Activated naive CD4-positive, alpha-beta T cell treated with anti-CD3 and anti-CD28 coated beads, Interleukin-2, amount 50 U/mL, for 24 hours (primary cell): Measurements from ENCODE around the gene ENOX2.
"Not testable (repeated sequence)": the region's sequence is repeated elsewhere in the genome, so short reads cannot be mapped to it uniquely, and the experiment has no call there.

Source experiments
- H3K27ac Mint-ChIP-seq: one replicate; pipeline ENCODE4 v1.8.0; 2021; ENCODE audit warnings: mild to moderate bottlenecking, mixed read lengths
- H3K27me3 Mint-ChIP-seq: one replicate; pipeline ENCODE4 v1.8.0; 2021; ENCODE audit warnings: mixed read lengths
- H3K36me3 Mint-ChIP-seq: one replicate; pipeline ENCODE4 v1.8.0; 2021; ENCODE audit warnings: mixed read lengths
- H3K4me1 Mint-ChIP-seq: one replicate; pipeline ENCODE4 v1.8.0; 2021; ENCODE audit warnings: mixed read lengths
- H3K4me3 Mint-ChIP-seq: one replicate; pipeline ENCODE4 v1.8.0; 2021; ENCODE audit warnings: mild to moderate bottlenecking, mixed read lengths
- H3K9me3 Mint-ChIP-seq: one replicate; pipeline ENCODE4 v1.8.0; 2021; ENCODE audit warnings: mixed read lengths

Gene ENOX2

DNA sequence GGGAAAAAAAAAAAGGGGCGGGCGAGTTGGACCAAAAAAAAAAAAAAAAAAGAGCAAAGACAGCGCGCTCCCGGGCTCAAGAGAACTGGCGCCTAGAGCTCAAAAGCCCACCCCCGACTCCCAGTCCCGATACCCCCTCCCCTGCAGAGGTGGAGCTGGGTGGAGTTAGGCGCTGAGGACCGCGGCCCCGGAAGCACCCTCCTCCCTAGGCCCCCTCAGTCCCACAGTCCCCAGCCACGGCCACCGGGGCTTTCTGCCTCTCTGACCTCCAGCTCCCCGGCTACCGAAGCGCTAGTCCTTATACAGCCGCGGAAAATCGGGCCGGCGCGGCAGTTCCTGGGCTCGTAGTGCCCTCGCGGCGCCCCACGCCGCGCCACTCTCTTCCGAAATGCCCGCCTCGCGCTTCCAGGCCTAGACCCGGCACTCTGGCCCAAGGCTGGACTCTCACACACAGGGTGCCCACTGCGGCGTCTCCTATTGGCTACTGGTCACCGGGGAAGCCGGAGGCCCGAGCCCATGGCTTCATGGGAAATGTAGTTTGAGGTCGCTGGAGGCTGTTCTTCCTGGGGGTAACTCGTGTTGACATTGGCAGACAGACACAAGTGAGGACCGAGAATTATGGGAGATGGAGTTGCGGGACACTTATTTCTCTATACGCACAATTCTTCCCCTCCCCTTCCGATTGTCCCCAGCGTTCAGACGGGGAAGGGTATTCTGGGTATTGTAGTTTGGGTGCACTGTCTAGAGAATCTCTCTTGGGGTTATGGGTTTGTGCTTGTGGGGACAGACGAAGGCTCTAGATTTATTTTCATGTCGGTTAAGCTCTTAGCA is at the start of gene ENOX2:
ENOX2 (minus strand) TSS at position 427 of the 831 bp plus-strand sequence. CDS start 199,993 bp downstream, outside the sequence.
- no peak within 1 kb of the TSS for H3K4me3 Mint-ChIP-seq
- peak within 1 kb of the TSS; percentile 86 for H3K27ac Mint-ChIP-seq
- no peaks in the 10 kb centered on the region for H3K36me3 Mint-ChIP-seq
- H3K27me3 Mint-ChIP-seq: no peaks in the 10 kb centered on the region
- no peaks in the 10 kb centered on the region for H3K9me3 Mint-ChIP-seq
- peaks cover 6% of the 10 kb centered on the region for H3K4me1 Mint-ChIP-seq

- Mint-ChIP-seq H3K27me3 (peaks cover 1% of the 10 kb centered on the region), H3K9me3 (no peaks in the 10 kb centered on the region), H3K4me1 (no peaks in the 10 kb centered on the region), H3K4me3 (no peak overlapping the region), H3K36me3 (peaks cover 2% of the 10 kb centered on the region), H3K27ac (no peak overlapping the region)
These were observed 49.4 kb upstream of the ENOX2 start for GRCh38 chrX:130952266-130953043.

DNA sequence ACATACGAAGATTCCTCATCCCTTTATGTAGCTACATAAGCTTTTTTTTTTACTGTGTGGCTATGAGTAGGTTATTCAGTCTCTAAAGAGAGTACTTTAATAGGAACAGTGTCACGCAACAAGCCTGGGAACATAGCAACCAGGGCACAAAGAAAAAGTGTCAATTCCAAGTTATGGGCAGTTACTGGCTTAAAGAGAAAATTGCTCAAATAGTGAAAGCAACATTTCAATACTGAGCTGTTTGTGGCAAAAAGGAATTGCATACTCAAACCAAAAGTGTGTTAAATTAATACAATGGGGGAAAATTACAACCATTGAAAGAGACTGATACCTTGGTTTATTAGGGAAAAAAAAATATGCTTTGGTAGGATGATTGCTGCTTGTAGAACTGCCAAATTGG is 41.2 kb upstream of the ENOX2 start:
- Mint-ChIP-seq H3K4me1 (no peaks in the 10 kb centered on the region), H3K27me3 (peaks cover 2% of the 10 kb centered on the region), H3K9me3 (no peaks in the 10 kb centered on the region), H3K27ac (no peak overlapping the region), H3K4me3 (no peak overlapping the region), H3K36me3 (no peaks in the 10 kb centered on the region)

DNA sequence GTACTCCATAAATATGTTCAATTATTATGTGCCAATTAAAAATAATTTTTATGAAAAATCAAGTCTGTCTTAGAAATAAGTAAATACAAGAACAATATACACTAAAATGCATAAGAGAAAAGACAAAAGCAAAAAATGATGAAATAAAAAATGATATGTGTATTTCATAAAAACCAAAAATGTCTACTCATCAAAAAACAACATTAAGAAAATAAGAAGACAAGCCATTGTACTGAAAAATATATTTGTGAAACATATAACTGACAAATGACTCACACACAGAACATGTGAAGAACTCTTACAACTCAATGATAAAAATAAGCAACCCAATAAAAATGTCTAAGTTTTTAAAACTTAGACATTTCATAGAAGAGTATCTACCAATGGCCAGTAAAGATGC is 34.1 kb upstream of the ENOX2 start:
- Mint-ChIP-seq H3K4me1 (no peaks in the 10 kb centered on the region), H3K27ac (no peak overlapping the region), H3K4me3 (no peak overlapping the region), H3K36me3 (no peaks in the 10 kb centered on the region), H3K27me3 (peaks cover 1% of the 10 kb centered on the region), H3K9me3 (no peaks in the 10 kb centered on the region)

- Mint-ChIP-seq H3K27me3 (peaks cover 1% of the 10 kb centered on the region), H3K36me3 (no peaks in the 10 kb centered on the region), H3K9me3 (no peaks in the 10 kb centered on the region), H3K4me3 (no peak overlapping the region), H3K4me1 (no peaks in the 10 kb centered on the region), H3K27ac (no peak overlapping the region)
These were observed 30.3 kb upstream of the ENOX2 start for GRCh38 chrX:130933358-130933757.

DNA sequence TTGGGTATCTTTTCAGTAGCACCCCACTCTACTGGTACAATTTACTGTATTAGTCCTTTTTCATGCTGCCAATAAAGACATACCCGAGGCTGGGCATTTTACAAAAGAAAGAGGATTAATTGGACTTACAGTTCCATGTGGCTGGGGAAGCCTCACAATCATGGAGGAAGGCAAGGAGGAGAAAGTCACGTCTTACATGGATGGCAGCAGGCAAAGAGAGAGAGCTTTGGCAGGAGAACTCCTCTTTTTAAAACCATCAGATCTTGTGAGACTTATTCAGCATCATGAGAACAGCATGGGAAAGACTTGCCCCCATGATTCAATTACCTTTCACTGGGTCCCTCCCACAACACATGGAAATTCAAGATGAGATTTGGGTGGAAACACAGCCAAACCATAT is 17.4 kb upstream of the ENOX2 start:
- not testable (repeated sequence) for H3K27ac Mint-ChIP-seq, H3K9me3 Mint-ChIP-seq, H3K4me3 Mint-ChIP-seq, H3K36me3 Mint-ChIP-seq, H3K27me3 Mint-ChIP-seq, H3K4me1 Mint-ChIP-seq

- not testable (repeated sequence) for H3K36me3 Mint-ChIP-seq
These were observed 16.7 kb upstream of the ENOX2 start for GRCh38 chrX:130919676-130920075.

GRCh38 chrX:130918498-130918897 is 15.5 kb upstream of the ENOX2 start:
- H3K27me3 Mint-ChIP-seq, H3K9me3 Mint-ChIP-seq, H3K4me3 Mint-ChIP-seq, H3K36me3 Mint-ChIP-seq, H3K27ac Mint-ChIP-seq, H3K4me1 Mint-ChIP-seq: not testable (repeated sequence)

More at GRCh38 chrX:130919676-130920075, 16.7 kb upstream of the ENOX2 start:
- H3K27me3 Mint-ChIP-seq, H3K27ac Mint-ChIP-seq, H3K4me3 Mint-ChIP-seq, H3K4me1 Mint-ChIP-seq, H3K9me3 Mint-ChIP-seq: not testable (repeated sequence)

- no peaks in the 10 kb centered on the region for H3K36me3 Mint-ChIP-seq
- peaks cover 2% of the 10 kb centered on the region for H3K27me3 Mint-ChIP-seq
- no peaks in the 10 kb centered on the region for H3K9me3 Mint-ChIP-seq
These were observed 13.8 kb upstream of the ENOX2 start for GRCh38 chrX:130916636-130917422.

GRCh38 chrX:130915302-130915701 is 12.3 kb upstream of the ENOX2 start:
- no peaks in the 10 kb centered on the region for H3K9me3 Mint-ChIP-seq
- no peaks in the 10 kb centered on the region for H3K4me1 Mint-ChIP-seq

More at GRCh38 chrX:130916636-130917422, 13.8 kb upstream of the ENOX2 start:
- H3K4me3 Mint-ChIP-seq: no peak overlapping the region
- H3K27ac Mint-ChIP-seq: no peak overlapping the region
- H3K4me1 Mint-ChIP-seq: no peaks in the 10 kb centered on the region

GRCh38 chrX:130909469-130910136 is 6.6 kb upstream of the ENOX2 start:
- no peaks in the 10 kb centered on the region for H3K9me3 Mint-ChIP-seq
- H3K27me3 Mint-ChIP-seq: no peaks in the 10 kb centered on the region
- H3K27ac Mint-ChIP-seq: no peak overlapping the region
- no peak overlapping the region for H3K4me3 Mint-ChIP-seq
- no peaks in the 10 kb centered on the region for H3K4me1 Mint-ChIP-seq
- H3K36me3 Mint-ChIP-seq: no peaks in the 10 kb centered on the region

More at GRCh38 chrX:130915302-130915701, 12.3 kb upstream of the ENOX2 start:
- Mint-ChIP-seq H3K4me3 (no peak overlapping the region), H3K27ac (no peak overlapping the region), H3K27me3 (peaks cover 2% of the 10 kb centered on the region), H3K36me3 (no peaks in the 10 kb centered on the region)

DNA sequence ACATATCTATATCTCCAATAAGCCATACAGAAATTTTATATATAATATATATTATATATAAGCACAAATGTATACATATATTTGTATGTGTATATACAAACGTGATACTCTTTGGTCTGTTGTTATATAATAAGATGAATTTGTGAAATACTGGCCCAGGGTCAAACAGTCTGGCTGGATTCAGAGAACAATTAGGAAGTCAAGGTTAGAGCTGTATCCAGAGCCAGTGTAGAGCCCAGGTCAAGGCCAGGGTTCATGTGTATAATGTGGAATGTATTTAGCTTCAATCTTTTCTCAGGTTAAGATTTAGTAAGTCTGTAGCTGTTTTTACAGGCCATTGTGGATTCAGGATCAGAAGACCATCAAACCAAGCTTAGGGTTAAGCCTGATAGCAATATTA is 3.8 kb upstream of the ENOX2 start:
- Mint-ChIP-seq H3K4me1 (peaks cover 4% of the 10 kb centered on the region), H3K9me3 (no peaks in the 10 kb centered on the region)

GRCh38 chrX:130902446-130902782 is 595 bp downstream of the ENOX2 start:
- H3K4me3 Mint-ChIP-seq: no peak overlapping the region
- H3K36me3 Mint-ChIP-seq: peaks cover 2% of the 10 kb centered on the region
- peaks cover 6% of the 10 kb centered on the region for H3K4me1 Mint-ChIP-seq
- peak overlapping the region; percentile 86 for H3K27ac Mint-ChIP-seq
- H3K27me3 Mint-ChIP-seq: no peaks in the 10 kb centered on the region
- H3K9me3 Mint-ChIP-seq: no peaks in the 10 kb centered on the region

More for the DNA sequence above, 3.8 kb upstream of the ENOX2 start:
- H3K27me3 Mint-ChIP-seq: no peaks in the 10 kb centered on the region
- no peak overlapping the region for H3K27ac Mint-ChIP-seq
- H3K36me3 Mint-ChIP-seq: no peaks in the 10 kb centered on the region
- H3K4me3 Mint-ChIP-seq: no peak overlapping the region

DNA sequence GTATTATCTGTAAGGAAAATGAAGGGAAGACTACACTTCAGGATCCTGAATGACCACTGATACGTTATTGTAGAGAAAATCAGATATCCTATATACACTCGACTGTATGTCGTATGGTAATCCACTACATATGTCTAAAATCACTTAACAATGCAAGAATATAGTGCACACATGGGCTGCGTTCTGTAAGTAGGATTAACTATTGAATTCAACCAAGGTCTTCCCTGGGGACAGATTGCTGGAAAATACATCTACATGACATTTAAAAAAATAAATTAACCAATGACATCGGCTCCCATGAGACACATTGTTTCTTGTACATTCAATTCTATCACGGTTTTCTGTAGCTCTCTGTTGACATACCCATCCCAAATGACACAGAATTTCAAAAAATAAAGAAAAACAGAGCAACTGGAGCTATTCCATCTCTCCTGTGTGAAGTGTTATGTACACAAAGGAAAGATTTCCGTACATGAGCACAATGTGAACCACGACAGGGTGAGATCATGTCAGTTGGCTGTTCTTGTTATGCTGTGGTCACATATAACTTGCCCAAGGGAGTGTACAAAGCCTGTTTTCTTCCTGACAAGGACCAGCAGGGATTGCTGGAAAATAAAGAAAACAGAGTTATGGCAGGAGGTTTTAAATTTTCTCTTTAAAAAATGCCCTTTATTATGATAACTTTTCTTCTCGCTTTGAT is 6.1 kb downstream of the ENOX2 start:
- Mint-ChIP-seq H3K27me3 (no peaks in the 10 kb centered on the region), H3K4me1 (peaks cover 10% of the 10 kb centered on the region), H3K4me3 (no peak overlapping the region), H3K27ac (no peak overlapping the region), H3K36me3 (peaks cover 2% of the 10 kb centered on the region), H3K9me3 (no peaks in the 10 kb centered on the region)

GRCh38 chrX:130896026-130896425 is 7.0 kb downstream of the ENOX2 start:
- peaks cover 7% of the 10 kb centered on the region for H3K4me1 Mint-ChIP-seq
- H3K36me3 Mint-ChIP-seq: peaks cover 2% of the 10 kb centered on the region
- H3K27me3 Mint-ChIP-seq: no peaks in the 10 kb centered on the region
- H3K4me3 Mint-ChIP-seq: no peak overlapping the region
- no peaks in the 10 kb centered on the region for H3K9me3 Mint-ChIP-seq
- H3K27ac Mint-ChIP-seq: no peak overlapping the region
